GM10248 (cell line): ENCODE measurements around the gene MYMK.

Experiments used
- CTCF ChIA-PET: fragments of 300-600 bp; sonication (Branson Sonifier 250); formaldehyde crosslinking; extraction: SDS; loops from one replicate; lab custom pipeline; 2021; ENCODE audit warnings: antibody characterized with exemption; lab: Yijun Ruan, JAX
- POLR2A ChIA-PET: fragments of 350-650 bp; sonication (Branson Sonifier 250); formaldehyde crosslinking; extraction: SDS; loops from one replicate; lab custom pipeline; 2020; ENCODE audit warnings: antibody characterized with exemption; lab: Yijun Ruan, JAX
- DNase-seq: peaks from one replicate; pipeline ENCODE4 v3.0.0; 2012; ENCODE audit errors: extremely low spot score
- CTCF ChIP-seq: IDR thresholded peaks from 2 replicates; pipeline ENCODE4 v1.5.1; 2012; ENCODE audit warnings: mild to moderate bottlenecking, low read depth; ENCODE audit errors: extremely low read depth, missing control alignments, control extremely low read depth

Gene MYMK

GRCh38 chr9:133471551-133472276, 53.0 kb downstream of the MYMK start:
- POLR2A ChIA-PET = no interaction called here

GRCh38 chr9:133470988-133471387, 53.8 kb downstream of the MYMK start:
- no peak for TF ChIP-seq CTCF
- POLR2A ChIA-PET = no interaction called here
- CTCF ChIA-PET = no interaction called here
- DNase-seq = no peak

More at GRCh38 chr9:133471551-133472276, 53.0 kb downstream of the MYMK start:
- no peak for DNase-seq
- CTCF ChIA-PET = interaction anchor here (1.0 kb wide), 1 partner anchor 15 kb away, joined by 4 read pairs; no protein-coding TSS in a partner anchor
- no peak for TF ChIP-seq CTCF

- TF ChIP-seq CTCF = no peak
- DNase-seq = no peak
- CTCF ChIA-PET = no interaction called here
- POLR2A ChIA-PET = no interaction called here
These were observed 54.3 kb downstream of the MYMK start for GRCh38 chr9:133470427-133470924.

GRCh38 chr9:133468777-133469421, 55.9 kb downstream of the MYMK start:
- POLR2A ChIA-PET = interaction anchor here (0.9 kb wide), 1 partner anchor 10 kb away, joined by 3 read pairs; the partner anchor contains the start of gene SLC2A6
- DNase-seq = no peak
- CTCF ChIA-PET = interaction anchor here (1.1 to 2.2 kb wide), 2 partner anchors 9 to 39 kb away, joined by 3 to 6 read pairs; partner anchors contain the start of gene SLC2A6
- TF ChIP-seq CTCF = no peak

GRCh38 chr9:133468374-133468773, 56.4 kb downstream of the MYMK start:
- POLR2A ChIA-PET = interaction anchor here (0.9 kb wide), 1 partner anchor 10 kb away, joined by 3 read pairs; the partner anchor contains the start of gene SLC2A6
- DNase-seq = no peak
- TF ChIP-seq CTCF = no peak
- CTCF ChIA-PET = interaction anchor here (1.1 to 2.2 kb wide), 2 partner anchors 10 to 38 kb away, joined by 3 to 6 read pairs; partner anchors contain the start of gene SLC2A6

- ChIA-PET POLR2A (no interaction called here), CTCF (interaction anchor here (2.2 kb wide), 1 partner anchor 11 kb away, joined by 6 read pairs; the partner anchor contains the start of gene SLC2A6)
- no peak for TF ChIP-seq CTCF
- DNase-seq = no peak
These were observed 57.7 kb downstream of the MYMK start for GRCh38 chr9:133467101-133467500.
